ENCODE measurements around the gene FOXP1. TPM values are rescaled to one million over a fixed set of nuclear protein-coding genes. Genes with fewer than 3 reads are reported as not detected.
A peak's percentile ranks its signal among the peaks of the same experiment; 100 is the strongest.

The FOXP1 gene
- total and polyA plus RNA-seq, 9 of the 15 experiments (the other 6 are each of a cell fraction or from before 2014, with no cell fraction given), result 7.7 to 34.5 (median 13.7) TPM

DNA sequence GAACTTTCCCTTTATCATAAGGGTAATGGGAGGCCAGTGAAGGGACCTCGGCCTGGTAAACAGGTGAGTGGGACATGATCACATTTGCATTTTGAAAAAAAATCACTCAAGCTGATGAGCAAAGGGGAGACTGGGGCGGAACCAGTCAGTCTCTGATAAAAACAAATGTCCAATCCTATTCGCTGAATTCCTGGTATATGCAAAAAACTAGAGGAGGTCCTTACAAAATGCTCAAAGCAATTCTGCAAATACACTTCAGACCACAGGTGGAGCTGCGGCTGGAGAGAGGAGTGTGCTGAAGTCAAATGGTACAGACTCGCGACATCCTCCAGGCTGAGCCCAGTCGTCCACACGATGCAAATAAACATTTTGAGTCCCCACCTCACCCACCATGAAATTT is 166.7 kb downstream of the FOXP1 start (continued):
- TF ChIP-seq MBD2 (IDR thresholded peaks at IDR 0.05; ENCODE audit: borderline replicate concordance, low read depth), result no peak
- TF ChIP-seq ZFP1 (CRISPR knock-in tag; IDR thresholded peaks at IDR 0.05), result no peak
- no peak for TF ChIP-seq ZNF76 (CRISPR knock-in tag; IDR thresholded peaks at IDR 0.05; ENCODE audit: borderline replicate concordance)
- no peak for TF ChIP-seq ID3 (CRISPR knock-in tag; IDR thresholded peaks at IDR 0.05)
- TF ChIP-seq ID3 (tag; IDR thresholded peaks at IDR 0.05), result no peak
- TF ChIP-seq, protein P1, sequence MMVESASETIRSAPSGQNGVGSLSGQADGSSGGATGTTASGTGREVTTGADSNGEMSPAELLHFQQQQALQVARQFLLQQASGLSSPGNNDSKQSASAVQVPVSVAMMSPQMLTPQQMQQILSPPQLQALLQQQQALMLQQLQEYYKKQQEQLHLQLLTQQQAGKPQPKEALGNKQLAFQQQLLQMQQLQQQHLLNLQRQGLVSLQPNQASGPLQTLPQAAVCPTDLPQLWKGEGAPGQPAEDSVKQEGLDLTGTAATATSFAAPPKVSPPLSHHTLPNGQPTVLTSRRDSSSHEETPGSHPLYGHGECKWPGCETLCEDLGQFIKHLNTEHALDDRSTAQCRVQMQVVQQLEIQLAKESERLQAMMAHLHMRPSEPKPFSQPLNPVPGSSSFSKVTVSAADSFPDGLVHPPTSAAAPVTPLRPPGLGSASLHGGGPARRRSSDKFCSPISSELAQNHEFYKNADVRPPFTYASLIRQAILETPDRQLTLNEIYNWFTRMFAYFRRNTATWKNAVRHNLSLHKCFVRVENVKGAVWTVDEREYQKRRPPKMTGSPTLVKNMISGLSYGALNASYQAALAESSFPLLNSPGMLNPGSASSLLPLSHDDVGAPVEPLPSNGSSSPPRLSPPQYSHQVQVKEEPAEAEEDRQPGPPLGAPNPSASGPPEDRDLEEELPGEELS (CRISPR knock-in tag; IDR thresholded peaks at IDR 0.05; ENCODE audit: borderline replicate concordance), result no peak
- TF ChIP-seq TBP (optimal IDR thresholded peaks at IDR 0.05; ENCODE audit: low read depth, low read length), result peak; percentile 33
- no peak for TF ChIP-seq SMARCE1 (IDR thresholded peaks at IDR 0.05)
- TF ChIP-seq FIP1L1 (IDR thresholded peaks at IDR 0.05; ENCODE audit: low read depth, low read length, poor library complexity, severe bottlenecking), result no peak
- TF ChIP-seq THRAP3 (IDR thresholded peaks at IDR 0.05; ENCODE audit: borderline replicate concordance), result no peak
- TF ChIP-seq ZNF398 (CRISPR knock-in tag; IDR thresholded peaks at IDR 0.05), result no peak
- TF ChIP-seq ZNF316 (IDR thresholded peaks at IDR 0.05), result no peak
- TF ChIP-seq PATZ1 (CRISPR knock-in tag; IDR thresholded peaks at IDR 0.05; ENCODE audit: borderline replicate concordance), result no peak
- peak; percentile 29; the same call in 1 of the 2 replicates for TF ChIP-seq L3MBTL2 (IDR thresholded peaks at IDR 0.05)
- TF ChIP-seq CHCHD3 (CRISPR knock-in tag; IDR thresholded peaks at IDR 0.05), result no peak
- TF ChIP-seq NR3C1 (CRISPR knock-in tag; IDR thresholded peaks at IDR 0.05), result no peak
- TF ChIP-seq SREBF1 (IDR thresholded peaks at IDR 0.05; ENCODE audit: borderline replicate concordance, low read depth, low read length), result no peak
- TF ChIP-seq ZNF778 (CRISPR knock-in tag; IDR thresholded peaks at IDR 0.05), result no peak
- no peak for TF ChIP-seq ZNF655 (CRISPR knock-in tag; IDR thresholded peaks at IDR 0.05)
- TF ChIP-seq HNRNPL (IDR thresholded peaks at IDR 0.05; ENCODE audit: low read depth, low read length), result no peak
- no peak for TF ChIP-seq ZNF785 (CRISPR knock-in tag; IDR thresholded peaks at IDR 0.05)
- TF ChIP-seq GABPA (tag; conservative IDR thresholded peaks at IDR 0.05; ENCODE audit: low read depth), result no peak
